GM13977 (cell line): Measurements from ENCODE around the gene ATXN1.

Experiments
- DNase-seq: peaks from one replicate; pipeline ENCODE4 v3.0.0; 2012; ENCODE audit warnings: low spot score
- in situ Hi-C: fragments of 300-500 bp; cut with MboI; formaldehyde crosslinking; loops from one replicate; pipeline ENCODE4 v1.12.0; 2022; ENCODE audit warnings: low sequenced_read_pairs, low pct_unique_long_range_greater_than_20kb, mixed read lengths, inconsistent platforms; ENCODE audit not compliant: unreplicated experiment
- TF ChIP-seq, protein P1 (sequence below): IDR thresholded peaks from 2 replicates; pipeline ENCODE4 v1.5.1; 2012; ENCODE audit warnings: mild to moderate bottlenecking, control low read depth; ENCODE audit not compliant: insufficient read depth; ENCODE audit errors: extremely low read depth, missing control alignments

Gene ATXN1

GRCh38 chr6:16414205-16414604 is 347.1 kb downstream of the ATXN1 start:
- in situ Hi-C loops = loop anchor here (10.0 kb wide), 1 partner anchor 351 kb away; the partner anchor contains the start of gene ATXN1
- TF ChIP-seq, protein P1, sequence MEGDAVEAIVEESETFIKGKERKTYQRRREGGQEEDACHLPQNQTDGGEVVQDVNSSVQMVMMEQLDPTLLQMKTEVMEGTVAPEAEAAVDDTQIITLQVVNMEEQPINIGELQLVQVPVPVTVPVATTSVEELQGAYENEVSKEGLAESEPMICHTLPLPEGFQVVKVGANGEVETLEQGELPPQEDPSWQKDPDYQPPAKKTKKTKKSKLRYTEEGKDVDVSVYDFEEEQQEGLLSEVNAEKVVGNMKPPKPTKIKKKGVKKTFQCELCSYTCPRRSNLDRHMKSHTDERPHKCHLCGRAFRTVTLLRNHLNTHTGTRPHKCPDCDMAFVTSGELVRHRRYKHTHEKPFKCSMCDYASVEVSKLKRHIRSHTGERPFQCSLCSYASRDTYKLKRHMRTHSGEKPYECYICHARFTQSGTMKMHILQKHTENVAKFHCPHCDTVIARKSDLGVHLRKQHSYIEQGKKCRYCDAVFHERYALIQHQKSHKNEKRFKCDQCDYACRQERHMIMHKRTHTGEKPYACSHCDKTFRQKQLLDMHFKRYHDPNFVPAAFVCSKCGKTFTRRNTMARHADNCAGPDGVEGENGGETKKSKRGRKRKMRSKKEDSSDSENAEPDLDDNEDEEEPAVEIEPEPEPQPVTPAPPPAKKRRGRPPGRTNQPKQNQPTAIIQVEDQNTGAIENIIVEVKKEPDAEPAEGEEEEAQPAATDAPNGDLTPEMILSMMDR = no peak
- DNase-seq = no peak

- in situ Hi-C loops = loop anchor here (10.0 kb wide), 1 partner anchor 351 kb away; the partner anchor contains the start of gene ATXN1
- TF ChIP-seq, protein P1 = no peak
- DNase-seq = peak; percentile 43
Observed at GRCh38 chr6:16413399-16413798, 347.9 kb downstream of the ATXN1 start.

GRCh38 chr6:16412982-16413381 is 348.3 kb downstream of the ATXN1 start:
- in situ Hi-C loops = loop anchor here (10.0 kb wide), 1 partner anchor 352 kb away; the partner anchor contains the start of gene ATXN1
- DNase-seq = no peak
- TF ChIP-seq, protein P1 = no peak

DNA sequence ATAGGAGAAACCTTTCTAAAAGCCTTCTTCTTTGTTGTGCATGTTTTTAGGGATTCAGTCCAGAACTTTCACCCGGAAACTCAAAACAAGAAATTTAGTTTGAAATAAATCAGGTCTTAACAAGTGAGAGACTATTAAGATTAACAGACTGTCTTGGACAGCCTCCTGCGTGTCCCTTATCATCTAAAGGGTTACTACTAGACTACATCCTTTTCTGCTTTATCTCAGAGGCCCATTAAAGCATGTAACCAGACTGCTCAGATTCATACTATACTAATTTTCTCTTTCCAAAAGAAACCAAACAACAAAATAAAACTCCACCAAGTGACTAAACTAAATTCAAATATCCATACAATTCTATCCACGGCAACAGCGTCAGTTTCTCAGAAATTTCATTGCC is 349.1 kb downstream of the ATXN1 start:
- in situ Hi-C loops = loop anchor here (10.0 kb wide), 1 partner anchor 353 kb away; the partner anchor contains the start of gene ATXN1
- TF ChIP-seq, protein P1 = no peak
- no peak for DNase-seq

- TF ChIP-seq, protein P1 = peak; percentile 74
- DNase-seq = peak; percentile 28
Observed at GRCh38 chr6:16409531-16410441, 351.5 kb downstream of the ATXN1 start.

DNA sequence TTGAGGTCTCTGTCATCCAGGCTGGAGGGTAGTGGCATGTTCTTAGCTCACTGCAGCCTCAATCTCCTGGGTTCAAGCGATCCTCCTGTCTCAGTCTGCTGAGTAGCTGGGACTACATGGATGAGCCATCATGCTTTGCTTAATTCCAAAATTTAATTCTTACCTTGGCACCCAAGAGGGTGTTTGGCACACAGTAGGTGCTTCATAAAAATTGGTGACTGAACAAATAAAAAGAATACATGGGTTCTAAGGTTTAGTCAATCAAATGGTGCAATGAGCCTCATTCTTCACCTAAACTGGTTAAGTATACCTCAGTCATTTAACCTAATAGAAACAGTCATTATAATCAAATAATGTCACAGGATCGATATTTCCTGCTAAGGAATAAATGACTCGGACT is 352.5 kb downstream of the ATXN1 start:
- no peak for DNase-seq
- in situ Hi-C loops = no loop called here
- TF ChIP-seq, protein P1 = no peak

More at GRCh38 chr6:16409531-16410441, 351.5 kb downstream of the ATXN1 start:
- in situ Hi-C loops = loop anchor here (10.0 kb wide), 1 partner anchor 355 kb away; the partner anchor contains the start of gene ATXN1
